ENCODE measurements around the gene AADACL4.

AADACL4 gene

DNA sequence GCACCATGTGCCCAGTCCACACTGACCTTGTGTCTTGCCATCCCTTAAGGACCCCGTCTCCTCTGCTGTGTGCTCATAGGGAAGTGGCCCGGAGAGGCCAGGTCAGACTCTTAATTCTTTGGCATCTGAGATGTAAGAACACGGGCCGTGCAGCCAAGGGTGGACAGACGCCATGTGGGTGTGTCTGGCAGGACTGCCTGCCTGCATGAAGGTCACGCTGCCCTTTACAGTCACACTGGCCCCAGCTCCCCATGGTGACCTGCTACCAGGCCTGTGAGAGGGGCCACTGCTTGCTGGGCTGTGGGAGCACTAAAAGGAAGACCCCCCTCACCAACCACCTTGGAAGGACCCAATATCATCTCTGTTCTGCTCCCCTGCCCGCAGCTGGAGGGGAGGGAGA, 43.5 kb upstream of the AADACL4 start:
- WGBS, result 80% methylated on average over 7 of the region's 7 CpGs
- H3K36me3 ChIP-seq (ENCODE audit: control insufficient read depth in 1 of 2, insufficient read depth in 2 of 2, low read depth in 1 of 2, low read length in 2 of 2), result no peaks in the 10 kb centered on the region
- no peak overlapping the region for H3K4ac ChIP-seq (ENCODE audit: low read depth in 1 of 2, low read length in 2 of 2)
- H3K4me3 ChIP-seq (ENCODE audit: insufficient read depth in 1 of 2, low read depth in 1 of 2, low read length in 2 of 2), result no peak overlapping the region
- H2AK5ac ChIP-seq (ENCODE audit: low read length, severe bottlenecking), result no peak overlapping the region
- no peak overlapping the region for H3K18ac ChIP-seq (ENCODE audit: low read depth in 1 of 2, low read length in 2 of 2)
- no peak overlapping the region for H2BK120ac ChIP-seq (ENCODE audit: low read depth, low read length)
- H2BK12ac ChIP-seq (ENCODE audit: low read length in 2 of 2), result no peak overlapping the region
- no peak overlapping the region for H2BK15ac ChIP-seq (ENCODE audit: low read depth, poor library complexity, severe bottlenecking)
- no peak for DNase-seq
- no peaks in the 10 kb centered on the region for H3K9me3 ChIP-seq (ENCODE audit: control insufficient read depth, low read length)
- no peak overlapping the region for H3K27ac ChIP-seq (ENCODE audit: low read length, poor library complexity, severe bottlenecking)
- H4K91ac ChIP-seq (ENCODE audit: low read length), result no peak overlapping the region
- no peak overlapping the region for H3K23ac ChIP-seq (ENCODE audit: low read length in 2 of 2)
- no peak overlapping the region for H4K8ac ChIP-seq (ENCODE audit: low read length)
- H2BK5ac ChIP-seq (ENCODE audit: low read depth, low read length, poor library complexity, severe bottlenecking), result no peak overlapping the region
- H3K27me3 ChIP-seq (ENCODE audit: control insufficient read depth in 1 of 2, insufficient read depth in 1 of 2, low read length in 2 of 2), result no peaks in the 10 kb centered on the region
- H3K79me1 ChIP-seq (replicated peaks; ENCODE audit: low read length, poor library complexity, severe bottlenecking), result no peaks in the 10 kb centered on the region
- H3K4me1 ChIP-seq (ENCODE audit: control insufficient read depth, insufficient read depth, low read depth, low read length), result peaks cover 23% of the 10 kb centered on the region
- H3K9ac ChIP-seq (ENCODE audit: low read length), result no peak overlapping the region
- no peak overlapping the region for H3K4me2 ChIP-seq (ENCODE audit: low read length, poor library complexity, severe bottlenecking)
- no peak overlapping the region for H2AFZ ChIP-seq (ENCODE audit: low read depth, low read length)
- H3K14ac ChIP-seq (ENCODE audit: low read length in 2 of 2), result no peak overlapping the region

DNA sequence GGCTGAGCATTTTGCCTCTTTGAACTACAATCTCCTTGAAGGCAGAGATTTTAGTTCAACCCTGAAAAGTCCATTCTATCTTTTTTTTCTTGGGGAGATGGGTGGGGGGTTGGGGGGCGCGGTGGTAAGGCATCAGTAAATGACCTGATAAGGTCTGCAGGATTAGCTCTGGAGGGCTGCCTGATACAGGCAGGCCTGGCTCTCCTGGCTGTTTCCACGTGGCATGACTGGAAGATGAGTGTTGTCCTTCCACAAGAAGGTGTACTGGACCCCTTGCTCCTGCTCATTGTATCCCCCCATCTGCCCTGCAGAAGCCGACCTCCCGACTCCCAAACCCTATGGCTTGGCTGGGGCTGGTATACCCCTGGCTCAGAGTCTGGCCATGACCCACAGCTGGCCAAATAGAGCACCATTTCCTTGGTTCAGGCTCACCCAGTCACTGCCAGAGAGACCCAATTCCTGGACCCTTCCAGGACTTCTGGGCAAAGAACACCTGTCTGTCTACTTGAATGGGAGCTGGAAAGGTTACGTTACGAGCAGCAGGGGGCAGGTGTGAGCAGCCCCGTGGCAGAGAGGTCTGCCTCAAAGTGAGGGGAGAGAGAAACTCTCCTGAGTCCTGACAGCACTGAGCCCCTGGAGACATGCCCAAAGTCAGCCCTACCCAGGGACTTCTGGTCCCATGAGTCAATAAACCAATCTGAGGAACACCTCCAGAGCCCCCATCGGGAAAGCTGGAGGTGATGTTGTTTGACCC, 42.8 kb upstream of the AADACL4 start:
- H2AK5ac ChIP-seq (ENCODE audit: low read length, severe bottlenecking), result no peak overlapping the region
- WGBS, result 46% methylated on average over 7 of the region's 9 CpGs

DNA sequence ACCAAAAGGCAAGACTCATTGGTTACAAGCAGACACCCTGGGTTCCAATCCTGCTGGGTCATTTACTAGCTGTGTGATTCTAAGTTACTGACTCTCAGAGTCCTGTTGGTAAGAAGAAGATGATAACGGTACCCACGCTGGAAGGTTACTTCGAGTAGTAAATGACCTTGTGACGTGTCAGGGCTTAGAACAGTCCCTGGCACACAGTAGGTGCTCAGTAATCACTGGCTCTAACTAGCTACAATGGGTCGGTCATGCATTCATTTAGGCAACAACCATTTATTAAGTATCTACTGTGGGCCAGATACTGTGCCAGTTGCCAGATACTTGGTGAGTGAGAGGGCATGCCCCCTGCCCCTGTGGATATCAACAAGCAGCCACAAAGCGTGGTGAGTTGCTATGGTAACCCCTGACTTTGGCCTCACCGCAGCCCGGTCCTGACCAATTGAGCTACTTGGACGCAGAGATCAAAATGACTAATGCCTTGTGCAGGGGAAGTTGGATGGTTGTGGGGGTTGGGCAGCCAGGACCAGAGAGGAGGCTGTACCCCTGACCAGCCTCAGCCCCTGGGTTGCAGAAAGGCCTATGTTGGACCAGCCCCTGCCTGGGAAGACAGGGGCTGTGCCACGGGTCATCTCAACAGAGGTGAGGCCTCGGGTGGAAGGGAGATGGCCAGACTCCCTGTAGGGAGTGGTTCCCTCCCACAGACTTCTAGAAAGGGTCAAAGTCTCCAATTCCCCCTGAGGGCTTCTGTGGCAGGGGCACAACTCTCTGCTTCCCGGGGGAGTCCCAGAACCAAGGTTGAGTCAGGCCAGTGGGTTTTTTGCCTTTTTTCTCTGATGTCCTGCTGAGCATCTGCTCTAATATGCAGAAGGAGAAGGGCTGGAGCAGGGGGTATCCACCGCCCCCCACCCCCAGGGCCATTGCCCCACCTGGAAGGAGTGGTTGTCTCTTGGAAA, 41.9 kb upstream of the AADACL4 start:
- no peak overlapping the region for H2BK12ac ChIP-seq (ENCODE audit: low read length in 2 of 2)
- H3K9me3 ChIP-seq (ENCODE audit: control insufficient read depth, low read length), result no peaks in the 10 kb centered on the region
- no peaks in the 10 kb centered on the region for H3K79me1 ChIP-seq (replicated peaks; ENCODE audit: low read length, poor library complexity, severe bottlenecking)
- no peaks in the 10 kb centered on the region for H3K36me3 ChIP-seq (ENCODE audit: control insufficient read depth in 1 of 2, insufficient read depth in 2 of 2, low read depth in 1 of 2, low read length in 2 of 2)
- H3K23ac ChIP-seq (ENCODE audit: low read length in 2 of 2), result no peak overlapping the region
- no peak overlapping the region for H3K4me2 ChIP-seq (ENCODE audit: low read length, poor library complexity, severe bottlenecking)
- peaks cover 9% of the 10 kb centered on the region for H3K4me1 ChIP-seq (ENCODE audit: control insufficient read depth, insufficient read depth, low read depth, low read length)
- H2AK5ac ChIP-seq (ENCODE audit: low read length, severe bottlenecking), result no peak overlapping the region
- no peak overlapping the region for H2BK120ac ChIP-seq (ENCODE audit: low read depth, low read length)
- no peak overlapping the region for H2BK5ac ChIP-seq (ENCODE audit: low read depth, low read length, poor library complexity, severe bottlenecking)
- no peak overlapping the region for H4K8ac ChIP-seq (ENCODE audit: low read length)
- H4K91ac ChIP-seq (ENCODE audit: low read length), result no peak overlapping the region
- 70% methylated on average over 13 of the region's 13 CpGs for WGBS
- DNase-seq, result peak; percentile 43
- no peak overlapping the region for H3K4ac ChIP-seq (ENCODE audit: low read depth in 1 of 2, low read length in 2 of 2)
- no peak overlapping the region for H2AFZ ChIP-seq (ENCODE audit: low read depth, low read length)
- no peak overlapping the region for H2BK15ac ChIP-seq (ENCODE audit: low read depth, poor library complexity, severe bottlenecking)
- no peak overlapping the region for H3K18ac ChIP-seq (ENCODE audit: low read depth in 1 of 2, low read length in 2 of 2)
- no peak overlapping the region for H3K9ac ChIP-seq (ENCODE audit: low read length)
- H3K27me3 ChIP-seq (ENCODE audit: control insufficient read depth in 1 of 2, insufficient read depth in 1 of 2, low read length in 2 of 2), result no peaks in the 10 kb centered on the region
- no peak overlapping the region for H3K14ac ChIP-seq (ENCODE audit: low read length in 2 of 2)
- H3K4me3 ChIP-seq (ENCODE audit: insufficient read depth in 1 of 2, low read depth in 1 of 2, low read length in 2 of 2), result no peak overlapping the region
- H3K27ac ChIP-seq (ENCODE audit: low read length, poor library complexity, severe bottlenecking), result no peak overlapping the region

More for the DNA sequence above, 42.8 kb upstream of the AADACL4 start:
- no peak overlapping the region for H2BK15ac ChIP-seq (ENCODE audit: low read depth, poor library complexity, severe bottlenecking)
- H4K8ac ChIP-seq (ENCODE audit: low read length), result no peak overlapping the region
- H4K91ac ChIP-seq (ENCODE audit: low read length), result no peak overlapping the region
- no peak for DNase-seq
- H2AFZ ChIP-seq (ENCODE audit: low read depth, low read length), result no peak overlapping the region
- no peaks in the 10 kb centered on the region for H3K27me3 ChIP-seq (ENCODE audit: control insufficient read depth in 1 of 2, insufficient read depth in 1 of 2, low read length in 2 of 2)
- no peaks in the 10 kb centered on the region for H3K36me3 ChIP-seq (ENCODE audit: control insufficient read depth in 1 of 2, insufficient read depth in 2 of 2, low read depth in 1 of 2, low read length in 2 of 2)
- H3K4ac ChIP-seq (ENCODE audit: low read depth in 1 of 2, low read length in 2 of 2), result no peak overlapping the region
- H3K23ac ChIP-seq (ENCODE audit: low read length in 2 of 2), result no peak overlapping the region
- H2BK5ac ChIP-seq (ENCODE audit: low read depth, low read length, poor library complexity, severe bottlenecking), result no peak overlapping the region
- H3K18ac ChIP-seq (ENCODE audit: low read depth in 1 of 2, low read length in 2 of 2), result no peak overlapping the region
- H3K9me3 ChIP-seq (ENCODE audit: control insufficient read depth, low read length), result no peaks in the 10 kb centered on the region
- no peak overlapping the region for H3K14ac ChIP-seq (ENCODE audit: low read length in 2 of 2)
- H3K4me1 ChIP-seq (ENCODE audit: control insufficient read depth, insufficient read depth, low read depth, low read length), result peaks cover 17% of the 10 kb centered on the region
- H2BK12ac ChIP-seq (ENCODE audit: low read length in 2 of 2), result no peak overlapping the region
- H3K4me2 ChIP-seq (ENCODE audit: low read length, poor library complexity, severe bottlenecking), result no peak overlapping the region
- H3K27ac ChIP-seq (ENCODE audit: low read length, poor library complexity, severe bottlenecking), result no peak overlapping the region
- H3K79me1 ChIP-seq (replicated peaks; ENCODE audit: low read length, poor library complexity, severe bottlenecking), result no peaks in the 10 kb centered on the region
- no peak overlapping the region for H3K9ac ChIP-seq (ENCODE audit: low read length)
- H3K4me3 ChIP-seq (ENCODE audit: insufficient read depth in 1 of 2, low read depth in 1 of 2, low read length in 2 of 2), result no peak overlapping the region
- H2BK120ac ChIP-seq (ENCODE audit: low read depth, low read length), result no peak overlapping the region

DNA sequence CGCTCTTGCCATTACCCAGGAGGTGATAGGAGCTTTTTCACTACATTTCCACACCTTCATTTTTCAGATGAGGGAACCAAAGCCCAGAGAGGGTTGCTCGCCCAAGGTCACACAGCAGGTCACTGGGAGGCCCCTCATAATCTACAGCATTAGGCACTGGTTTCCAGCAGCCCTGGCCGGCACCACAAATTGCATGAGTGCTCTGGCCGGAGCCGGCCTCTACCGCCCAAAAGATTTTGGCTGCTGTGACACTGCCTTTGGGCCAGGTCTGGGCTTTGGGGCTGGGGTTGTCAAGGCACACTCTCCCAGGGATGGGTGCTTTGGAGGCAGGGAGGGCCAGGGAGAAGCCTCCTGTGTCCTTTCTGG, 41.2 kb upstream of the AADACL4 start:
- H2BK120ac ChIP-seq (ENCODE audit: low read depth, low read length), result no peak overlapping the region
- H2AFZ ChIP-seq (ENCODE audit: low read depth, low read length), result no peak overlapping the region
- no peak overlapping the region for H3K23ac ChIP-seq (ENCODE audit: low read length in 2 of 2)
- peaks cover 9% of the 10 kb centered on the region for H3K4me1 ChIP-seq (ENCODE audit: control insufficient read depth, insufficient read depth, low read depth, low read length)
- no peak overlapping the region for H4K8ac ChIP-seq (ENCODE audit: low read length)
- H4K91ac ChIP-seq (ENCODE audit: low read length), result no peak overlapping the region
- no peak overlapping the region for H3K4me3 ChIP-seq (ENCODE audit: insufficient read depth in 1 of 2, low read depth in 1 of 2, low read length in 2 of 2)
- H3K4ac ChIP-seq (ENCODE audit: low read depth in 1 of 2, low read length in 2 of 2), result no peak overlapping the region
- H2AK5ac ChIP-seq (ENCODE audit: low read length, severe bottlenecking), result no peak overlapping the region
- H3K9ac ChIP-seq (ENCODE audit: low read length), result no peak overlapping the region
- no peak overlapping the region for H3K27ac ChIP-seq (ENCODE audit: low read length, poor library complexity, severe bottlenecking)
- no peaks in the 10 kb centered on the region for H3K79me1 ChIP-seq (replicated peaks; ENCODE audit: low read length, poor library complexity, severe bottlenecking)
- H2BK5ac ChIP-seq (ENCODE audit: low read depth, low read length, poor library complexity, severe bottlenecking), result no peak overlapping the region
- no peak overlapping the region for H3K18ac ChIP-seq (ENCODE audit: low read depth in 1 of 2, low read length in 2 of 2)
- DNase-seq, result no peak
- no peaks in the 10 kb centered on the region for H3K27me3 ChIP-seq (ENCODE audit: control insufficient read depth in 1 of 2, insufficient read depth in 1 of 2, low read length in 2 of 2)
- H3K9me3 ChIP-seq (ENCODE audit: control insufficient read depth, low read length), result no peaks in the 10 kb centered on the region
- H3K4me2 ChIP-seq (ENCODE audit: low read length, poor library complexity, severe bottlenecking), result no peak overlapping the region
- H2BK12ac ChIP-seq (ENCODE audit: low read length in 2 of 2), result no peak overlapping the region
- H3K14ac ChIP-seq (ENCODE audit: low read length in 2 of 2), result no peak overlapping the region
- WGBS, result 90% methylated on average over 6 of the region's 6 CpGs
- H2BK15ac ChIP-seq (ENCODE audit: low read depth, poor library complexity, severe bottlenecking), result no peak overlapping the region
- H3K36me3 ChIP-seq (ENCODE audit: control insufficient read depth in 1 of 2, insufficient read depth in 2 of 2, low read depth in 1 of 2, low read length in 2 of 2), result no peaks in the 10 kb centered on the region

All from mesenchymal stem cell (in vitro differentiated cells and primary cell).